ENCODE measurements around the gene TCF7L2. TPM values are rescaled to one million over a fixed set of nuclear protein-coding genes. Genes with fewer than 3 reads are reported as not detected.

TCF7L2 gene
- total RNA-seq, 1 experiment from 2014 or later = 16.1 TPM

- no peak for ATAC-seq
- BruUV-seq (replicated peaks) = no TSS peak
- DNase-seq = no peak
- no peaks in the 10 kb centered on the region for H3K79me2 ChIP-seq (ENCODE audit: low read length)
- CTCF ChIA-PET = no interaction called here
- no peaks in the 10 kb centered on the region for H3K4me1 ChIP-seq (ENCODE audit: insufficient read depth, low read length)
- no peaks in the 10 kb centered on the region for H3K27me3 ChIP-seq (ENCODE audit: low read length)
- no peaks in the 10 kb centered on the region for H3K9me2 ChIP-seq (replicated peaks; ENCODE audit: low read length)
- H2AFZ ChIP-seq (ENCODE audit: low read length) = no peak overlapping the region
- H3K4me3 ChIP-seq (ENCODE audit: low read length) = no peak overlapping the region
- 0 out of 2 replicates have a peak, but pooled peaks cover 3% of the 10 kb centered on the region for H3K9me3 ChIP-seq (ENCODE audit: low read length)
- no peaks in the 10 kb centered on the region for H4K20me1 ChIP-seq (ENCODE audit: low read length)
- H3F3A ChIP-seq (ENCODE audit: low read length, unreplicated experiment) = no peaks in the 10 kb centered on the region
- H3K9ac ChIP-seq (ENCODE audit: low read length) = no peak overlapping the region
- H3K27ac ChIP-seq (ENCODE audit: low read length) = no peak overlapping the region
- TF ChIP-seq EZH2phosphoT487 (IDR thresholded peaks at IDR 0.05; ENCODE audit: borderline replicate concordance, low read length) (no peak), CTCF (conservative IDR thresholded peaks at IDR 0.05; ENCODE audit: low read depth, low read length) (no peak), EZH2 (IDR thresholded peaks at IDR 0.05; ENCODE audit: low read length, unreplicated experiment) (no peak)
- H3K36me3 ChIP-seq (ENCODE audit: low read depth, low read length) = no peaks in the 10 kb centered on the region
- intact Hi-C loops (cut with micrococcal nuclease) = no loop called here
- POLR2A ChIA-PET (ENCODE audit: unreplicated experiment) = no interaction called here
- no peak overlapping the region for H3K4me2 ChIP-seq (ENCODE audit: low read length)
Measured at GRCh38 chr10:112926906-112927688, 22.9 kb upstream of the TCF7L2 start.

- no peak overlapping the region for H3K4me3 ChIP-seq (ENCODE audit: low read length)
- H2AFZ ChIP-seq (ENCODE audit: low read length) = no peak overlapping the region
- no peak overlapping the region for H3K27ac ChIP-seq (ENCODE audit: low read length)
- H4K20me1 ChIP-seq (ENCODE audit: low read length) = no peaks in the 10 kb centered on the region
- ATAC-seq (no peak), DNase-seq (no peak)
- no TSS peak for BruUV-seq (replicated peaks)
- H3K4me1 ChIP-seq (ENCODE audit: insufficient read depth, low read length) = no peaks in the 10 kb centered on the region
- H3K36me3 ChIP-seq (ENCODE audit: low read depth, low read length) = no peaks in the 10 kb centered on the region
- TF ChIP-seq EZH2phosphoT487 (IDR thresholded peaks at IDR 0.05; ENCODE audit: borderline replicate concordance, low read length) (no peak), CTCF (conservative IDR thresholded peaks at IDR 0.05; ENCODE audit: low read depth, low read length) (no peak), EZH2 (IDR thresholded peaks at IDR 0.05; ENCODE audit: low read length, unreplicated experiment) (no peak)
- CTCF ChIA-PET = no interaction called here
- 0 out of 2 replicates have a peak, but pooled peaks cover 3% of the 10 kb centered on the region for H3K9me3 ChIP-seq (ENCODE audit: low read length)
- H3K9ac ChIP-seq (ENCODE audit: low read length) = no peak overlapping the region
- no peaks in the 10 kb centered on the region for H3K27me3 ChIP-seq (ENCODE audit: low read length)
- H3F3A ChIP-seq (ENCODE audit: low read length, unreplicated experiment) = no peaks in the 10 kb centered on the region
- no peaks in the 10 kb centered on the region for H3K9me2 ChIP-seq (replicated peaks; ENCODE audit: low read length)
- no peak overlapping the region for H3K4me2 ChIP-seq (ENCODE audit: low read length)
- intact Hi-C loops (cut with micrococcal nuclease) = no loop called here
- POLR2A ChIA-PET (ENCODE audit: unreplicated experiment) = no interaction called here
- H3K79me2 ChIP-seq (ENCODE audit: low read length) = no peaks in the 10 kb centered on the region
Measured at GRCh38 chr10:112927980-112928379, 22.1 kb upstream of the TCF7L2 start.

GRCh38 chr10:112932658-112933057 lies 17.4 kb upstream of the TCF7L2 start:
- Histone ChIP-seq H3K9ac (ENCODE audit: low read length) (no peak overlapping the region), H3K9me2 (replicated peaks; ENCODE audit: low read length) (no peaks in the 10 kb centered on the region), H3K4me2 (ENCODE audit: low read length) (no peak overlapping the region), H3K4me1 (ENCODE audit: insufficient read depth, low read length) (no peaks in the 10 kb centered on the region), H3K9me3 (ENCODE audit: low read length) (0 out of 2 replicates have a peak, but pooled peaks cover 3% of the 10 kb centered on the region), H3K27me3 (ENCODE audit: low read length) (no peaks in the 10 kb centered on the region), H3K4me3 (ENCODE audit: low read length) (no peak overlapping the region), H3K36me3 (ENCODE audit: low read depth, low read length) (no peaks in the 10 kb centered on the region), H4K20me1 (ENCODE audit: low read length) (no peaks in the 10 kb centered on the region), H3F3A (ENCODE audit: low read length, unreplicated experiment) (no peaks in the 10 kb centered on the region), H3K79me2 (ENCODE audit: low read length) (no peaks in the 10 kb centered on the region), H3K27ac (ENCODE audit: low read length) (no peak overlapping the region), H2AFZ (ENCODE audit: low read length) (no peak overlapping the region)
- no TSS peak for BruUV-seq (replicated peaks)
- TF ChIP-seq CTCF (conservative IDR thresholded peaks at IDR 0.05; ENCODE audit: low read depth, low read length) = no peak
- no peak for TF ChIP-seq EZH2phosphoT487 (IDR thresholded peaks at IDR 0.05; ENCODE audit: borderline replicate concordance, low read length)
- TF ChIP-seq EZH2 (IDR thresholded peaks at IDR 0.05; ENCODE audit: low read length, unreplicated experiment) = no peak
- ATAC-seq (no peak), DNase-seq (no peak)
- intact Hi-C loops (cut with micrococcal nuclease) = no loop called here
- CTCF ChIA-PET = no interaction called here
- POLR2A ChIA-PET (ENCODE audit: unreplicated experiment) = no interaction called here

Measured in PC-3 (cell line).